GM10248 (cell line): ENCODE measurements around the gene CABP2.

ENCODE experiments used
- CTCF ChIA-PET: fragments of 300-600 bp; sonication (Branson Sonifier 250); formaldehyde crosslinking; extraction: SDS; loops from one replicate; lab custom pipeline; 2021; ENCODE audit warnings: antibody characterized with exemption; lab: Yijun Ruan, JAX
- POLR2A ChIA-PET: fragments of 350-650 bp; sonication (Branson Sonifier 250); formaldehyde crosslinking; extraction: SDS; loops from one replicate; lab custom pipeline; 2020; ENCODE audit warnings: antibody characterized with exemption; lab: Yijun Ruan, JAX
- DNase-seq: peaks from one replicate; pipeline ENCODE4 v3.0.0; 2012; ENCODE audit errors: extremely low spot score
- CTCF ChIP-seq: IDR thresholded peaks from 2 replicates; pipeline ENCODE4 v1.5.1; 2012; ENCODE audit warnings: mild to moderate bottlenecking, low read depth; ENCODE audit errors: extremely low read depth, missing control alignments, control extremely low read depth

The CABP2 gene

GRCh38 chr11:67506426-67507051 is 16.7 kb downstream of the CABP2 start:
- TF ChIP-seq CTCF: no peak
- CTCF ChIA-PET: interaction anchor here (0.7 to 2.1 kb wide), 4 partner anchors 47 to 115 kb away, joined by 3 to 15 read pairs (median 6); partner anchors contain the start of genes PPP1CA and RAD9A
- DNase-seq: no peak
- POLR2A ChIA-PET: interaction anchor here (0.6 kb wide), 1 partner anchor 311 kb away, joined by 5 read pairs; no protein-coding TSS in a partner anchor

GRCh38 chr11:67505605-67506396 is 17.4 kb downstream of the CABP2 start:
- ChIA-PET POLR2A (interaction anchor here (0.5 kb wide), 1 partner anchor 63 kb away, joined by 4 read pairs; the partner anchor contains the start of gene CORO1B), CTCF (interaction anchor here (0.7 to 1.7 kb wide), 19 partner anchors 13 to 154 kb away, joined by 3 to 15 read pairs (median 4); partner anchors contain the start of genes AIP, PPP1CA, PTPRCAP and RAD9A)

GRCh38 chr11:67504950-67505581 is 18.2 kb downstream of the CABP2 start, which contains the start of gene PITPNM1:
TSS of gene PITPNM1 (minus strand) at chr11:67505363. CDS start at chr11:67504180, 1,183 bp downstream.
- no peak for TF ChIP-seq CTCF
- peak; percentile 89 for DNase-seq
- ChIA-PET CTCF (interaction anchor here (0.6 to 1.7 kb wide), 19 partner anchors 12 to 154 kb away, joined by 3 to 15 read pairs (median 4); partner anchors contain the start of genes AIP, PPP1CA, PTPRCAP and RAD9A), POLR2A (interaction anchor here (0.5 kb wide), 1 partner anchor 62 kb away, joined by 4 read pairs; the partner anchor contains the start of gene CORO1B)

More at GRCh38 chr11:67505605-67506396, 17.4 kb downstream of the CABP2 start:
- DNase-seq: peak; percentile 81
- TF ChIP-seq CTCF: peak; percentile 99

GRCh38 chr11:67504005-67504949 is 19.0 kb downstream of the CABP2 start:
- CTCF ChIA-PET: interaction anchor here (0.6 to 1.7 kb wide), 7 partner anchors 12 to 153 kb away, joined by 3 to 8 read pairs (median 4); partner anchors contain the start of genes AIP, PPP1CA and PTPRCAP
- peak; percentile 51 for DNase-seq

More at GRCh38 chr11:67504005-67504949, 19.0 kb downstream of the CABP2 start:
- no peak for TF ChIP-seq CTCF
- POLR2A ChIA-PET: no interaction called here
